Liver (tissue), 2 donors: Measurements from ENCODE around the gene DHRSX.
"Not testable (repeated sequence)": the region's sequence is repeated elsewhere in the genome, so short reads cannot be mapped to it uniquely, and the experiment has no call there.

ENCODE experiments used
- CTCF ChIP-seq: fragments of 150-350 bp; IDR thresholded peaks from 2 replicates; pipeline ENCODE4 v1.5.1; 2017; ENCODE audit warnings: improper control_type of control experiment, low read depth, low read length; ENCODE audit not compliant: missing input control
- TF ChIP-seq, protein P1 (sequence below): IDR thresholded peaks from 2 replicates; pipeline ENCODE4 v1.6.1; 2016; ENCODE audit warnings: antibody characterized with exemption, mild to moderate bottlenecking
- donor health status: healthy.

- not testable (repeated sequence) for TF ChIP-seq CTCF
- TF ChIP-seq, protein P1, sequence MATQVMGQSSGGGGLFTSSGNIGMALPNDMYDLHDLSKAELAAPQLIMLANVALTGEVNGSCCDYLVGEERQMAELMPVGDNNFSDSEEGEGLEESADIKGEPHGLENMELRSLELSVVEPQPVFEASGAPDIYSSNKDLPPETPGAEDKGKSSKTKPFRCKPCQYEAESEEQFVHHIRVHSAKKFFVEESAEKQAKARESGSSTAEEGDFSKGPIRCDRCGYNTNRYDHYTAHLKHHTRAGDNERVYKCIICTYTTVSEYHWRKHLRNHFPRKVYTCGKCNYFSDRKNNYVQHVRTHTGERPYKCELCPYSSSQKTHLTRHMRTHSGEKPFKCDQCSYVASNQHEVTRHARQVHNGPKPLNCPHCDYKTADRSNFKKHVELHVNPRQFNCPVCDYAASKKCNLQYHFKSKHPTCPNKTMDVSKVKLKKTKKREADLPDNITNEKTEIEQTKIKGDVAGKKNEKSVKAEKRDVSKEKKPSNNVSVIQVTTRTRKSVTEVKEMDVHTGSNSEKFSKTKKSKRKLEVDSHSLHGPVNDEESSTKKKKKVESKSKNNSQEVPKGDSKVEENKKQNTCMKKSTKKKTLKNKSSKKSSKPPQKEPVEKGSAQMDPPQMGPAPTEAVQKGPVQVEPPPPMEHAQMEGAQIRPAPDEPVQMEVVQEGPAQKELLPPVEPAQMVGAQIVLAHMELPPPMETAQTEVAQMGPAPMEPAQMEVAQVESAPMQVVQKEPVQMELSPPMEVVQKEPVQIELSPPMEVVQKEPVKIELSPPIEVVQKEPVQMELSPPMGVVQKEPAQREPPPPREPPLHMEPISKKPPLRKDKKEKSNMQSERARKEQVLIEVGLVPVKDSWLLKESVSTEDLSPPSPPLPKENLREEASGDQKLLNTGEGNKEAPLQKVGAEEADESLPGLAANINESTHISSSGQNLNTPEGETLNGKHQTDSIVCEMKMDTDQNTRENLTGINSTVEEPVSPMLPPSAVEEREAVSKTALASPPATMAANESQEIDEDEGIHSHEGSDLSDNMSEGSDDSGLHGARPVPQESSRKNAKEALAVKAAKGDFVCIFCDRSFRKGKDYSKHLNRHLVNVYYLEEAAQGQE: not testable (repeated sequence)
These were observed 230.0 kb downstream of the DHRSX start for GRCh38 chrX:2270783-2271182.
